Caco-2 (cell line): ENCODE measurements around the gene TFB2M. TPM values are rescaled to one million over a fixed set of nuclear protein-coding genes. Genes with fewer than 3 reads are reported as not detected.

ENCODE experiments used
- BruUV-seq: library from RNA; stranded (reverse); fragments of 400-500 nt; replicated peaks from 2 replicates; lab custom pipeline; 2021; lab: Mats Ljungman, UMichigan
- CTCF ChIA-PET: fragments of 300-600 bp; sonication (Branson Sonifier 250); formaldehyde crosslinking; loops from one replicate; lab custom pipeline; 2022; ENCODE audit warnings: antibody characterized with exemption; lab: Charles Lee
- POLR2A ChIA-PET: fragments of 300-600 bp; sonication (Branson Sonifier 250); formaldehyde crosslinking; loops from one replicate; lab custom pipeline; 2022; ENCODE audit warnings: antibody characterized with exemption; lab: Charles Lee
- DNase-seq, 2 experiments: peaks; one replicate each; pipeline versions ENCODE4 v3.0.0 to v3.0.0-alpha.2; 2020 to 2022
- H3K27me3 ChIP-seq: replicated peaks from 2 replicates; pipeline ENCODE4 v1.6.0; 2011; ENCODE audit warnings: low read length; ENCODE audit not compliant: control insufficient read depth, insufficient read depth
- H3K36me3 ChIP-seq: 2 replicates; pipeline ENCODE4 v1.5.1; 2011; ENCODE audit warnings: low read length; ENCODE audit not compliant: control insufficient read depth, insufficient read depth
- H3K4me1 ChIP-seq: fragments of 250-450 bp; sonication (Bioruptor Pico); 2 replicates; pipeline ENCODE4 v1.5.1; 2020; ENCODE audit warnings: mild to moderate bottlenecking
- H3K4me3 ChIP-seq: 2 replicates; pipeline ENCODE4 v1.5.1; 2011; ENCODE audit warnings: low read depth, mild to moderate bottlenecking, control low read depth, low read length
- H3K9me3 ChIP-seq: fragments of 250-450 bp; sonication (Bioruptor Pico); 2 replicates; pipeline ENCODE4 v1.5.1; 2020; ENCODE audit warnings: mild to moderate bottlenecking, moderate library complexity
- H3K27ac Mint-ChIP-seq: one replicate; pipeline ENCODE4 v1.8.0; 2022; ENCODE audit warnings: mixed read lengths; ENCODE audit not compliant: unreplicated experiment
- H3K27me3 Mint-ChIP-seq: one replicate; pipeline ENCODE4 v1.8.0; 2022; ENCODE audit warnings: mixed read lengths; ENCODE audit not compliant: insufficient read depth, unreplicated experiment
- H3K36me3 Mint-ChIP-seq: one replicate; pipeline ENCODE4 v1.8.0; 2022; ENCODE audit warnings: mild to moderate bottlenecking, mixed read lengths; ENCODE audit not compliant: insufficient read depth, unreplicated experiment
- H3K4me1 Mint-ChIP-seq: one replicate; pipeline ENCODE4 v1.8.0; 2022; ENCODE audit warnings: low read depth, mixed read lengths; ENCODE audit not compliant: unreplicated experiment
- H3K4me3 Mint-ChIP-seq: one replicate; pipeline ENCODE4 v1.8.0; 2022; ENCODE audit warnings: mild to moderate bottlenecking, moderate library complexity, mixed read lengths; ENCODE audit not compliant: unreplicated experiment
- H3K9me3 Mint-ChIP-seq: one replicate; pipeline ENCODE4 v1.8.0; 2022; ENCODE audit warnings: mixed read lengths; ENCODE audit not compliant: unreplicated experiment
- intact Hi-C: fragments of 100-400 bp; cut with micrococcal nuclease; formaldehyde crosslinking; loops from one replicate; pipeline ENCODE4 v1.10.0; 2022; ENCODE audit not compliant: unreplicated experiment
- total RNA-seq: library from RNA; stranded (reverse); gene quantifications from 2 replicates; pipeline ENCODE4 v1.2.3, GENCODE V29; 2022
- TF ChIP-seq, protein P1 (sequence below), 2 experiments: fragments of 200-600 bp in 1 of 2; IDR thresholded peaks; 1 replicate in 1 of 2; 2 replicates in 1 of 2; pipeline versions ENCODE4 v1.5.1 to v1.8.0; 2011 to 2022; ENCODE audit warnings: antibody characterized with exemption in 1 of 2, control low read depth in 1 of 2, inconsistent platforms in 1 of 2, low read depth in 1 of 2, low read length in 1 of 2, mild to moderate bottlenecking in 1 of 2, moderate library complexity in 1 of 2; ENCODE audit not compliant: insufficient read depth in 1 of 2, severe bottlenecking in 1 of 2, unreplicated experiment in 1 of 2

The TFB2M gene
- total RNA-seq, 1 experiment from 2014 or later, result 23.9 TPM

GRCh38 chr1:246558041-246558440, 8.0 kb downstream of the TFB2M start:
- Histone ChIP-seq H3K27me3 (no peaks in the 10 kb centered on the region), H3K9me3 (no peaks in the 10 kb centered on the region), H3K36me3 (peaks cover 2% of the 10 kb centered on the region; the same call in 1 of the 2 replicates), H3K4me3 (no peak overlapping the region), H3K4me1 (no peaks in the 10 kb centered on the region)
- peaks cover 54% of the 10 kb centered on the region for H3K36me3 Mint-ChIP-seq
- H3K4me1 Mint-ChIP-seq, result no peaks in the 10 kb centered on the region
- CTCF ChIA-PET, result no interaction called here
- no peaks in the 10 kb centered on the region for H3K27me3 Mint-ChIP-seq
- no peak overlapping the region for H3K4me3 Mint-ChIP-seq
- H3K9me3 Mint-ChIP-seq, result no peaks in the 10 kb centered on the region
- no peak overlapping the region for H3K27ac Mint-ChIP-seq
- no TSS peak for BruUV-seq
- intact Hi-C loops, result no loop called here
- DNase-seq, result no peak
- POLR2A ChIA-PET, result no interaction called here
- TF ChIP-seq, protein P1, sequence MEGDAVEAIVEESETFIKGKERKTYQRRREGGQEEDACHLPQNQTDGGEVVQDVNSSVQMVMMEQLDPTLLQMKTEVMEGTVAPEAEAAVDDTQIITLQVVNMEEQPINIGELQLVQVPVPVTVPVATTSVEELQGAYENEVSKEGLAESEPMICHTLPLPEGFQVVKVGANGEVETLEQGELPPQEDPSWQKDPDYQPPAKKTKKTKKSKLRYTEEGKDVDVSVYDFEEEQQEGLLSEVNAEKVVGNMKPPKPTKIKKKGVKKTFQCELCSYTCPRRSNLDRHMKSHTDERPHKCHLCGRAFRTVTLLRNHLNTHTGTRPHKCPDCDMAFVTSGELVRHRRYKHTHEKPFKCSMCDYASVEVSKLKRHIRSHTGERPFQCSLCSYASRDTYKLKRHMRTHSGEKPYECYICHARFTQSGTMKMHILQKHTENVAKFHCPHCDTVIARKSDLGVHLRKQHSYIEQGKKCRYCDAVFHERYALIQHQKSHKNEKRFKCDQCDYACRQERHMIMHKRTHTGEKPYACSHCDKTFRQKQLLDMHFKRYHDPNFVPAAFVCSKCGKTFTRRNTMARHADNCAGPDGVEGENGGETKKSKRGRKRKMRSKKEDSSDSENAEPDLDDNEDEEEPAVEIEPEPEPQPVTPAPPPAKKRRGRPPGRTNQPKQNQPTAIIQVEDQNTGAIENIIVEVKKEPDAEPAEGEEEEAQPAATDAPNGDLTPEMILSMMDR (IDR thresholded peaks at IDR 0.05; ENCODE audit: insufficient read depth in 1 of 2, low read depth in 1 of 2, low read length in 1 of 2, severe bottlenecking in 1 of 2, unreplicated experiment in 1 of 2), result no peak

DNA sequence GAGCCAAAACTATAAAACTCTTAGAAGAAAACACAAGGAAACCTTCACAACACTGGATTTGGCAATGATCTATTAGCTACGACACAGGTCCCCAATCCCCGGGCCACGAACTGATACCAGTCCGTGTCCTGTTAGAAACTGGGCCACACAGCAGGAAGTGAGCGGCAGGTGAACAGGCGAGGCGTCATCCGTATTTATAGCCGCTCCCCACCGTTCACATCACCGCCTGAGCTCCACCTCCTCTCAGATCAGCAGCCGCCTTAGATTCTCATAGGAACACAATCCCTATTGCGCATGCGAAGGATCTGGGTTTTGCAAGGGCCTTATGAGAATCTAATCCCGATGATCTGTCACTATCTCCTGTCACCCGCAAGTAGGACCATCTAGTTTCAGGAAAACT, 11.9 kb downstream of the TFB2M start:
- peaks cover 55% of the 10 kb centered on the region for H3K36me3 Mint-ChIP-seq
- TF ChIP-seq, protein P1 (IDR thresholded peaks at IDR 0.05; ENCODE audit: insufficient read depth in 1 of 2, low read depth in 1 of 2, low read length in 1 of 2, severe bottlenecking in 1 of 2, unreplicated experiment in 1 of 2), result no peak
- Histone ChIP-seq H3K27me3 (no peaks in the 10 kb centered on the region), H3K36me3 (peaks cover 2% of the 10 kb centered on the region; the same call in 1 of the 2 replicates), H3K4me1 (no peaks in the 10 kb centered on the region), H3K4me3 (no peak overlapping the region), H3K9me3 (no peaks in the 10 kb centered on the region)
- H3K9me3 Mint-ChIP-seq, result no peaks in the 10 kb centered on the region
- BruUV-seq, result no TSS peak
- H3K27ac Mint-ChIP-seq, result no peak overlapping the region
- ChIA-PET POLR2A (no interaction called here), CTCF (no interaction called here)
- no peak overlapping the region for H3K4me3 Mint-ChIP-seq
- intact Hi-C loops, result no loop called here
- no peaks in the 10 kb centered on the region for H3K4me1 Mint-ChIP-seq
- no peak for DNase-seq
- H3K27me3 Mint-ChIP-seq, result no peaks in the 10 kb centered on the region

- Mint-ChIP-seq H3K27me3 (no peaks in the 10 kb centered on the region), H3K4me3 (no peak overlapping the region), H3K4me1 (no peaks in the 10 kb centered on the region), H3K27ac (no peak overlapping the region), H3K9me3 (no peaks in the 10 kb centered on the region), H3K36me3 (peaks cover 61% of the 10 kb centered on the region)
- TF ChIP-seq, protein P1 (IDR thresholded peaks at IDR 0.05; ENCODE audit: insufficient read depth in 1 of 2, low read depth in 1 of 2, low read length in 1 of 2, severe bottlenecking in 1 of 2, unreplicated experiment in 1 of 2), result no peak
- ChIA-PET CTCF (interaction anchor here (0.6 kb wide), 1 partner anchor 22 kb away, joined by 6 read pairs; no protein-coding TSS in a partner anchor), POLR2A (no interaction called here)
- H3K4me1 ChIP-seq, result no peaks in the 10 kb centered on the region
- no peak for DNase-seq
- intact Hi-C loops, result no loop called here
- no peaks in the 10 kb centered on the region for H3K27me3 ChIP-seq
- no TSS peak for BruUV-seq
- H3K4me3 ChIP-seq, result no peak overlapping the region
- H3K36me3 ChIP-seq, result peaks cover 2% of the 10 kb centered on the region; the same call in 1 of the 2 replicates
- H3K9me3 ChIP-seq, result no peaks in the 10 kb centered on the region
Observed at GRCh38 chr1:246552110-246552509, 14.0 kb downstream of the TFB2M start.
